Muscle of back (tissue), 11 donors: ENCODE results near the gene ELAVL4. TPM values are rescaled to one million over a fixed set of nuclear protein-coding genes. Genes with fewer than 3 reads are reported as not detected.

Experiments
- DNase-seq, 3 donors: peaks; one replicate each; pipeline versions ENCODE4 v3.0.0 to v3.0.0-alpha.2; 2013
- polyA plus RNA-seq, 10 donors: library from polyadenylated mRNA; unstranded; fragments of 120-200 nt; gene quantifications; one replicate each; pipeline ENCODE4 v1.2.1, GENCODE V29; 2013; ENCODE audit not compliant: insufficient read length in 10 of 10

Gene ELAVL4
- polyA plus RNA-seq, 10 donors, result 0.07 to 1.2 (median 0.24) TPM; not detected in 1

DNA sequence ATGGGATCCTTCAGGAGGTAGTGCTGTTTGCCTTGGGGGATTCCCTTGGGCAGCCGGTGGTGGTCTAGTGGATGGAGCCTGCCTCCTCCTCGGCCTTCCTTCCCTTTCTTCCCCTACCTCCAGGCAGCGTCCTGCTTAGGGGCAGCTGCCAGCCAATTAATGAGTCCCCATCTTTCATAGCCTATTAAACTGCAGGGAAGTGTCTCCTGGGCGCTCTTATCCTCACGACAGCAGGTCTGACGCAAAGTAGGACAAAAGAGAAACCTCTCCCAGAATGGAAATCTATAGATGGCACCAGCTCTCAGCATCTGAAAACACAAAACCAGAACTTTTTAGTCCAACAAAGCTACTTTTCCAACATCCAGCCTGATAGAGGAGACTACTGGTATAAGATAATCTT lies 69.3 kb downstream of the ELAVL4 start:
- no peak for DNase-seq

DNA sequence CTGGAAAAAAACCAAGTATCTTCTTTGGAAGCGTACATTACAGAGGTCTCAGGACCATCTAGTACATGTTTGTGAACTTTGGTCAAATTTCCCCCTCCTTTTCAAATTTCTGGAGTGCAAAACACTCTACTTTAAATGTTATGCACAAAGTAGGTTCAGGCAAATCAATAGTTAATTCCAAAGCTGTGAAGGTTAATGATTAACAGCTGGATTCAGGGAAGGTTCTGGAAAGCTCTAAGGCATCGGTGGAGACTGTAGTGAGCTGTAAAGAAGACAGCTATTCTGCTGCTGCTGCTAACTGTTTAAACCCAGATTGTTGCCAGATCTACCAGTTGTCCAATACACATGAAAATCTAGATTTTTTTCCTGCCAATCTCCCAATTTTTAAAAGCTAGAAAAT lies 70.9 kb downstream of the ELAVL4 start:
- DNase-seq, result no peak

DNA sequence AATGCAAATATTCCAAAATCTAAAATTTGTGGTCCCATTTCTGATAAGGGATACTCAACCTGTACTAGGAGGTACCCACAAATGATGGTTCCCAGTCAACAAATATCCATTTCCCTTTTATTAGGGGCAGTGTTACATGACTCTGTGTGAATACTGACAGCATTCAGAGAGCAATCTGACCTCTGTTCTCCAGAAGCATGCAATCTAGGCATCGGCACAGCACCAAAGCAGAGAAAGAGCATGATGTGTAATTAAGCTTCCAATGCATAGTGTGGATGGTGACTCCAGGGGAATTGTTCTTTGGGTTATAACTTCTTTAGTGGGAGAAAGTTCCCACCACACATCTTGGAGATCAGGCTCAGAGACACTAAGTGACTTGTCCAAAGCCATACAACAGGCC lies 71.6 kb downstream of the ELAVL4 start:
- no peak for DNase-seq

DNA sequence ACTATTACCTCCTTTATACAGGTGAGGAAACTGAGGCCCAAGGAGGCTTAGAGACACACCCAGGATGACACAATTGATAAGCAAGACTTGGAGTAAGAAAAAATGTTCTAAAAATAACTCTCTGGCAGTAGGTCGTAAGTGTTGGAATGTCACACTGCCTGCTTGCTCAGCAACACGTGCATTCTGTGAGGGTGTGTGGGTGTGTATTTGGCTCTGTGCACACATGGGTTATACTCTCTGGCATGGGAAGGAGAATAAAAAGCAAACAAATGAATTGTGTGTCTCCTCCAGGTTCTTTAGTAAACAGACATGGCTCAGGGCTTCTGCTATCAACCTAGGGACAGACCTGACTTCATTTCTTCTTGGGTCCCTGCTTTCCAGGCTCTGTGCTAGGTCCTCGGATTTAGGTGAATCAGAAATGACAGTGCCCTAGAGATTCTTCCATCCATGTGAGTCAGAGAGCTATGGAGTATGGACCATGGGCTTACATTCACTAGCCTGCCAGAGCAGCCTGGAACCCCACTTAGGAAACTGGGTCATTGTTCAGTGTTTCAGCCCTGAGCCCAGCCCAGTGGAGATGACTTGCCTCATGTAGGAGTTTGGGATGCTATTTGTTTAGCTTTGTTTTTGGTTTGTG lies 72.4 kb downstream of the ELAVL4 start:
- no peak for DNase-seq

DNA sequence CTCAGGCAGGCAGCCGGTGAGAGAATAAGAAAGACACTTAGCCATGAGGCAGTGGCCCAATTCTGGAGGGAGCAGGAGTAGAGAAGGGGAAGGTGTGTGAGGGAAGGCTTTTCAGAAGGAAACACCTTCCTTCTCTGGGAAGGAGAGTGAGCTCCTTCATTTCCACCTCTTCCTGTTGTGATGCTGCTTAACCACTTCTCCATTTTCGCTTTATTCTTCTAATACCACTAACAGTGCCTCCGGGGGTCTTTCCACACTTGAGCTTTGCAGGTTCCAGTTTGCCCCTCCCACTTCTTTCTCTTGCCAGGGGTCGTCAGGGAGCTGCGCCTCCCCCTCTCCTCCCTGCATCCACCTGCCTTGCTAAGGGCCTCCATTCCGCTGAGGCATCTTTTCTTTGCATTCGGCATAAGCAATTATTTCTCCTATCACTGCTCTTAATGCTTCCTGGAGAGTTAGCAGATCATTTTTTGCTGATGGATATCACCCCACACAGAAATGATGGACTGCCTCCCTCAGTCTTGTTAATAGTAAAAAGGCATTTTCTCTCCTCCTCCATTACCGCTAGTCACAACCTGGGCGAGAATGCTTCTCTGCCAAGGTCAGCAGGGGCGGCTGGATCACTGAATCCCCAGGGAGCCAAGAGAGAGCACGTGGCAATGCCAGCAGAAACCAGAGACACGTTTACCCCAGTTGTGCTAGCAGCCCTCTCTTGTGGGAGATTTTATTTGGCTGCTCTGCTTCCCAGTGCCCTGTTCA lies 74.8 kb downstream of the ELAVL4 start:
- DNase-seq, result no peak

DNA sequence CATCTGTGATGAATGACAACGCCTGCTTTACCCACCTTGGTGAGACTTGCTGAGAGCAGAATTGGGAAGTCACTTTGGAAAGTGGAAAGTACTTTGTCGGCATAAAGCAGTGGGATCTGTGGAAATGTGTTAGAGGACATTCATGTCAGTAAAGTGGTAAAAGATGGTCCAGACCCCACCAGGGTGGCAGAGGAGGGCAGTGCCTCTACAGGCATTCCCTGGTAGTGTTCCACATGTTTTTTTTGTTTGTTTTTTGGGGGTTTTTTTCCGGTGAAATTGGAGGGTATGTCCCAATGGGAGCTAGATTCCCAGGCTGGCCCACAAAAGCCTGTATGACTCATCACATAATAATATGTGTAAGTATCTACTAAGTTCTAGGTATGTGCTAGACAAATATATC lies 80.6 kb downstream of the ELAVL4 start:
- DNase-seq, result no peak

DNA sequence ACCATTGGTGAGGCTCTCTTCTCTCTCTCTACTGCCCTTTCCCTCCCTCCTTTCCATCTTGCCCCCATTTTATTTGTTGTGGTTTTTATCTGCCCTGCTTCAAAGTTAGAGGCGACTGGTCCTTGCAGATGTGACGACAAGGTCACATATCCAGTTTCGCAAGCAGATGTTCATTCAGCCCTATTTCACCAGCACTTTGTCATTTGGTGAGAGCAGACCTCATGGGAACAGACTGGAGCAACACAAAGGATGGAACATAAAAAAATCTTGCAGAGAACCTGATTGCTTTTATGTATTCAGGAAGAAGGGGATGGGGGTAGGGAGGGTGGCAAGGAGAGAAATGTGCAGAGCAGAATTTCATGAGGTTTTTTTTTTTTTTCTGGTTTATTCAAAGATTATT lies 84.3 kb downstream of the ELAVL4 start:
- no peak for DNase-seq

DNA sequence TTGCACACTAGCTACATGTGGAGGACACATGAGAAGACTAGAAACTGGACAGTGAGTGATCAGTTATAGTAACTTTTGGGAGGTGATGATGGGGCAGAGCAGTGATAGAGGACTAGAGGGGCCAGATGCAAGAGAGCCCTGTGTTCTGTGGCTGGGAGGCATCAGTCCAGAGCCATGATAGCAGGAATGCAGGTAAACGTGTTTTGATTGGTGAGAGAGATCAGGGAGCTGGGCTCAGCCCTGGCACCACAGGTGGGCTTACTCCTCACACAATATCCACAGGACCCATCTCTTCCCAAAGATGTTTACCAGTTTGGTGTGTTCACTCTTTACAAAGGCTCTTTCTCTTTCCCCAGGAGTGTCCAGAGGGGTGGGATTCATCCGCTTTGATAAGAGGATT lies 86.5 kb downstream of the ELAVL4 start:
- DNase-seq, result no peak

DNA sequence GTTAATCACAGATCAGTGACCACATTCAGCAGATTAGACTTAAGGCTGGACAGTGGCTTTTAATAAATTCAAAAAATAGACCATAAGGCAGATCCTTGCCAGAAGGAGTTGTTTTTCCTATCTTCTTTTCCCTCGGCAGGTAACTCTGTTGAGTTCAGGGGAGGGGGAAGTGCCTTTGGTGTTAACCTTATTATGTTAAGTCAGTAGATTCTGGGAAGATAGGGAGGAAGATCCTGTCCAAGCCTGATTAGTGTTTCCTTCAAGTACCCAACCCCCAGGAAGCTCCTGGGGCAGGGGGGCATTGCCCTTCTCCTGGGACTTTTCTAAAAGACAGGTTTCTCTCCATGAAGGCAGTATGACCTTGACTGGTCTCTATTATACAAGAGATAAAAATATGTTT lies 87.4 kb downstream of the ELAVL4 start:
- DNase-seq, result no peak

DNA sequence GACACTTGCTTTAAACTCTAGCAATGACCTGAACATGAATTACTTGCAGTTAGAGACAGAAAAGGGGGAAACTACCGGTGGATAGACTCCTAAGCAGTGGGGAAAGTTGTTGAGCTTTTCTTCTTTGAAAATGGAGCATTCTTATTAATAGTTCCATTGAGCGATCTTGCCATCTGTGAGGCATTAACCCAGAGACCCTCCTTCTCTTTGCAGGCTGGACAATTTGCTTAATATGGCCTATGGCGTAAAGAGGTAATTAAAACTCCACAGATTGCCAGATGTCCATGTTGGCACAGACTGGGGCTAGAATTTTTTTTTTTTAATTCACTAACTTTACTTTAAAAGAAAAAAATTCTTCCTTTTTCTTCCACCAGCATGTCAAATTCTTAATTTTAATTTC lies 88.5 kb downstream of the ELAVL4 start:
- no peak for DNase-seq

DNA sequence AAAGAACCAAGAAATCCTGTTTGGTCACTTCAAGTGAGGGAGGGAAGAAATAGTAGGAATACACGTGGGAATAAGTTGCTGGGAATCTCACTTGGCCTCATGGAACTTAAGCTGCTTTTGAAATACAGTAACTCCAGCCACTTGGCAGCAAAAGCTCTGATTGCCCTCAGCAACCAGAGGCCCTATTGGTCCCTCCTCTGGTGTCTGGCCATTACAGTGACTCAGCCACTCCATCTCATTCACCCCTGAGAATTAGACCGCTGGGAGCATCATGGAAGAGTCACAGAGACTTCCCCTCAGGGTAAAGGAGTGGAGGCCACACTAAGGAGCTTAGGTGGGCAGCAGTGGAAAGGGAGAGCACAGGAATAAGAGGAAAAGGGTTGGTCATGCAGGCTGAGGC lies 99.6 kb downstream of the ELAVL4 start:
- no peak for DNase-seq

DNA sequence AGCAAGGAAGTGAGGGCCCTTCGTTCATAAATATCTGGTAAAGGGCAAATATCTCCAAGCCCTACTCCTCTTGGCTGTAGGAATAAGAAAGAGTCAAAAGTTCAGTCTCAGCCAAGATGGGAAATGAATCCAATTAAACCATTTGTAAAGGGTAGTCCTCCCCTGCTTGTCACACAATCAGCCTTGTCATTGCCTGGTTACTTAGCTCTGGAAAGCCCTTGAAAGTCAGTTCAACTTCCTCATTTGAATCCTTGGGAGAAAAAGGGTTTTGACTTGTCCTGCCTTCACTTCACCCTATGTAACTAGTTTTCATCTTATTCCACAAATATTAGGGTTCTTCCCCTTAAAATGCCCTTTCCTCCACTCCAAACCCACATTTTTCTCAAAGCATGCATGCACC lies 100.0 kb downstream of the ELAVL4 start:
- no peak for DNase-seq

DNA sequence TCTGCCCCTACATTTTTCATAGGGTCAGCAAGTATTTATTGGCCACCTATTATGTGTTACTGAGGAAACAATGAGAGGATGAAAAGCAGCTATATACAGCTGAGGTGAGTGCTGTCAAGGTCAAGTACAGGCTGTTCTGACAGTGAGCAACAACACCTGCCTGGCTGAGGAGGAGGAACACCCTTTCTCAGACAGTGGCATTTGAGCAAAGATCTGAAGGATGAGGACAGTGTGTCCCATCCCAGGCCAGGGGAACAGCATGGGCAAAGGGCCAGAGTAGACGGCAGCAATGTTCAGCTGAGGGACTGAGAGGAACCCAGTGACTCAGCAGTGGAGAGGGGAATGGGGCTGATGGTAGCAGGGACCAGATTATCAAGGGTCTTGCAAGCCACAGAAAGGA lies 101.0 kb downstream of the ELAVL4 start:
- no peak for DNase-seq

DNA sequence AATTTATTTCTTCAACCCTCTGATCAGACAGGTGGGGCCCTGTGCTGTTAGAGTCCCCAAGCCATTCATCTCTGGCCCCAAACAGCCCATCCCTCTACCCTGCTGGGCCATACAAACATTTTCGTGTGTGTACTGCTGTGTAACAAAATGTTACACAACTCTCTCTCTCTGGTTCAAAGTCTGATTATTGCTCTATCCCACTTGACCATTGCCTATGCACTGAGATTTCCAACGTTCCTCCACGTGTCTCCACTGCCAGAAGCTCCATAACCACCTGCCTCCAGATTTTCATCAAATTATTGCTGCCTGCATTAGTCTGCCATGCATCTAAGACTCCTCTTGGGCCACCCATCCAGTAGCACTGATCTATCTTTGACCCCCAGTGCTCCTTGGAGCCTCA lies 104.8 kb downstream of the ELAVL4 start:
- no peak for DNase-seq

DNA sequence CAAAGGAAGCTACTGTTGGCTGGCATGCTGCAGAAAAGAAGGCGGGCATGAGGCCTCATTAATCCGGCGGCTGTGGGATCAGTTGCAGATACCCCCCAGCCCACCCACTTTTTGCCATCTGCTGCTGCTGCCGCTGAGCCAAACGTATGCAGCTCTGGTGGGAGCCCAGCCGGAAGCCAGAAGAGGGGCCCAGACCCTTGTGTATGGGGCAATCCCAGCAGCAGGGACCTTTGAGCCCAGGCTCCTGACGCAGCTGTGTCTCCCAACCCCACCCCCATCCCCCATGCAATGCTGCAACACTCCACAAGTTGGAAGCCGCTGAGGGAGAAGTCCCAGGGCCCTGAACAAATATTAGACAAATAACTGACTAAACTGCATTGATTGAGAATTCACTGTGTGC lies 106.0 kb downstream of the ELAVL4 start:
- no peak for DNase-seq

DNA sequence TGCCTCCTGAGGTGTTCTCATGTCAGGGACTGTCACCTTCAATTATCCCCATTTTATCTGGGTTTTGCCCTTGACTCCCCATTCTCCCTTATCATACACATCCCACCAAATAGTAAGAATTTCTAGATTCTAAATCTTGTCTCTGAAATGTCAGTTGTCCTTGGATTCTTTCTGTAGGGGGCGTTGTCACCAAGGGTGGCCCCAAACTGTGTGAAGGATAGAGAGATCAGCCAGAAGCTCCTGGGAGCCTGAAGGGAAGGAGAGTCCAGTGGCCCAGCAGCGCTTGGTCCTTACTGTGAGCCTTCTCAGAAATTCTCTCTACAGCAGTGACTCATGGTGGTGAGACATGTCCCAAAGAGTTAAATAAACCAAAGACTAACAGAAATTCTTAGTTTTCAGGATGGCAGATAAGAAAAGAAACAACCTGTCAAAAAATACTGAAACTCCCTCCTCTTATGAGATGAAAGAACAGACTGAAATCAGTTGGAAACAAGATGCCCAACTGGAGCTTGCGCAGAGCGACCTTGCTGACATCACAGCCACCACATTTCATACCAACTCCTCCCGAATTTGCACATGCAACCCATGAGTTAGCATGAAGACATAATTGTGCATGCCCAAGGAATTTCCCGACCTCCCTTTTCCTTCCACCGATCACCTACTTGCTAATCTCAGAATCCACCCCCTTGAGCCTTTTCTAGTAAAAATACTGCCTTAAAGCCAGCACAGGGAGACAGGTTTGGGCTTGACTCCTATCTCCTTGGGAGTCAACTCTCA lies 109.8 kb downstream of the ELAVL4 start:
- DNase-seq, result no peak

DNA sequence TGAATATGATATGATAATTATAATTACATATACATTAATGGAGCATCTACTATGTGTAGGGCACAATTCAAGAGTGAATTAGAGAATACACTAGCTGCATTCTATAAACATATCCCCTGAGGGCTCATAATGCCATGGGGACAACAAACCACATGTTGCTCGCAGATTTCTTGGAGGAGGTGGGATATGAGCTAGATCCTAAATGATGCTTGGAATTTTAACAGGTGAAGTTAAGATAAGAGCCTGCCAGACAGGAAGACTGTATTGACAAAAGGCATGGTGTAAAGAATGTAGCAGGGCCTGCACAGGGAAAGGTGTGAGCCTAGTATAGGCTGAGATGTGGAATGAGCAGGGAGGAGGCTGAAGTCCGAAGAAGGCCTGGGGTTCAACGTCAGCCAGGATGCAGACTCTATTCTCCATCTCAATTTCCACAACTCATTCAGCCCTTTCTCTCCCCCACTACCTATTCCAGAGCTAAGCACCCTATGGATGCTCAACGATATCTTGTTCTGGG lies 120.2 kb downstream of the ELAVL4 start:
- no peak for DNase-seq

DNA sequence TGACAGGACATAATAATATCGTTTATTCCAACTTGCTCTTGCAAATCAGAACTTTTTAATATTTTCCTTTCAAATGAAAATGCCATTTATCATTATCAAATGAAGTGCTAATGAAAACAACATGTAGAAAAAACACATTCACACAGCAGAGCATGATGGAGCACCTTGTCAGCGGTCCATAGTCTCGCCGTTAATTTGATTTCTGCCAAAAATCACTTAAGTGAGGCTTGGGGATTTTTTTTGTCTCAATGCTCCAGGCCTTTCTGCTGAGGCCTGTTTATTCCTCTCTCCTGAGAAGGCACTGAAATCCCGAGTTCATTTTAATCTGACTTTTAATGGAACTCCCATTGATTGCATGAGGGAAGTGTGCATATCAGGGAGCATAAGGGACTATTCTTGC lies 122.5 kb downstream of the ELAVL4 start:
- DNase-seq, result no peak

DNA sequence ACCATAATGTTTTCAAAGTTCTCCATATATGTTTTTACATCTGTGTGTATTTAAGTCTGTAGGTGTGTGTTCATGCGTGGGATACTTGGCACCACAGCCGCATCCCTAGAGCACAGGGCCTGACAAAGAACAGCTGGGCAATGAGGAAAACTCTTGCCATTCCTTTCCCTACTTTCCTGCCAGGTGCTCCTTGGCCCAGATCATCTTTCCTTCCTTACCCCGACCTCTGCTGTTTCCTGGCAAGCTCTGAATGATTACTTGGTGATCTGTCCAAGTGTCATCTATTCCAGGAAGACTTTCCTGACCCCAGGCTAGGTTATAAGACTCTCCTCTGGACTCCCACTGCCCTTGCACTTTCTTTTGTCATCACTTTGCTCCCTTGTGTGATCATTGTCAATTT lies 123.6 kb downstream of the ELAVL4 start:
- DNase-seq, result no peak

DNA sequence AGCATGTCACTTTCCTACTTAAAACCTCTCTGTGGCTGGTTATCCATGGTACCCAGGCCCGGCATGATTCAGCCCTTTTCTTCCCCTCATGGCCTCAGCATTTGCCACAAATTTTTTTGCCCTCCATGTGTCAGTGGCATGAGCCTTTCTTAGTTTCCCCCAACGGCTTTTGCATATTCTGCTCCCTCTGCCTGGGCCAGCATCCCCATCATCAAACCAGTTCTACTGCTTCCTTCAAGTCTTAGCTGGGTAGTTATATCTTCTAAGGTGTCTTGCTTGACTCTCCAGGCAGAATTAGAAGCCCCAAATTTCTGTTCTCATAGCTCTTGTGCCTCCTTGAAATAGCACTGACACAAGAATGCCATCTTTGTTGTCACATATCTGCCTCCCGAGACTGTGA lies 127.9 kb downstream of the ELAVL4 start:
- no peak for DNase-seq

DNA sequence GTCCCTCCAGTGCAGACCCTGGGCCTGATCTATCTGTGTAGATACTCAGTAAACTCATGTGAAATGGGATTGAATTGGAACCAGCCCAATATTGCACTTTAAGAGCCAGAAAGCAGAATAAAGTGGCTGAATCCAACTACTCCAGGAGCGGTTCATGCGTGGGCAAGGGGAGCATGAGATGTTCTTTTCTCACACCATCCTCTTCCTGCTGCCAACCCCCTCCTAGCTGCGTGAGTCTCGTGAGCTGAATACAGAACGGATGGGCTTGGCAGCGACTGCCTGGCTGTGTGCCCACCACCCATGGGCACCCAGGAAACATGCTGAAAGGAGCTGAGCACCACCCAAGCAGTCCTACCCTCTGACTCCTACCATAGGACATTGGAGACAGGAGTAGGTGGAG lies 128.3 kb downstream of the ELAVL4 start:
- DNase-seq, result no peak

DNA sequence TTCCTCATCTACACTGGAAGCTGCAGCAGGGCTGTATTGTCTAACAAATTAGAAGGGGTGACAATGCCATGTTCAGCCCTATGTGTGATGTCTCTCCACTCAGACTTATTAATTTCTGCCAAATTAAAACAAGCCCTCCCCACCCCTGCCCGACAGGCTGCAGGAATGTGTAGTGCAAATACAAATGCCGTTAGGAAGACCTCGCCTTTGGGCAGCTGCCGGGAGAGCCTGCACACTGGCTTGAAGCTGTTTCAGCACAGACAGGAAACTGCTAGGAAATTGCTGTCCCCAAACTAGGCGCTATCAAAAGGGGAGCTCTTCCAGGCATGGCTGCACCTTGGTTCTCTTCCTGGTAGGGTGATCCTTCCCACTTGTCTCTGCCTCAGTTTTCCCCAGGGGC lies 135.2 kb downstream of the ELAVL4 start:
- DNase-seq, result no peak

DNA sequence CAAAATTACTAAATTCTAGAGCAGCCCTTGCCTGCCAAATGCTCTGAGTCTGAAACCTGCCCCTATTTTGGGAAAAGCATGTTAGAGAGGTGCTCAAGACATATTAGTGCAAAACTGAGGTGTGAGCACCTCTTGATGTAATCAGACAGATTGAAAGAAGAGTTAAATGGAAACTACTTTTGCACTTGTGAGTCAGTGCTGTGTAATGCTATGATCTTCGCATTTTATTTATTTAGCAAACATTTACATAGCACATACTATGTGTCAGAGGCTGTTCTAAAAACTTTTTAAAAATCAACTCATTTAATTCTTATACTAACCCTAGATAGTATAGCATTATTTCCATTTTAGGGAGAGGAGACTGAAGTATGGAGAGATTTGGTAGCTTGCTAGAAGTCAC lies 138.1 kb downstream of the ELAVL4 start:
- DNase-seq, result no peak
